ENCODE data around the gene ERMARD.

The ERMARD gene

GRCh38 chr6:169783971-169784820, 32.8 kb downstream of the ERMARD start:
- no peak for DNase-seq

DNA sequence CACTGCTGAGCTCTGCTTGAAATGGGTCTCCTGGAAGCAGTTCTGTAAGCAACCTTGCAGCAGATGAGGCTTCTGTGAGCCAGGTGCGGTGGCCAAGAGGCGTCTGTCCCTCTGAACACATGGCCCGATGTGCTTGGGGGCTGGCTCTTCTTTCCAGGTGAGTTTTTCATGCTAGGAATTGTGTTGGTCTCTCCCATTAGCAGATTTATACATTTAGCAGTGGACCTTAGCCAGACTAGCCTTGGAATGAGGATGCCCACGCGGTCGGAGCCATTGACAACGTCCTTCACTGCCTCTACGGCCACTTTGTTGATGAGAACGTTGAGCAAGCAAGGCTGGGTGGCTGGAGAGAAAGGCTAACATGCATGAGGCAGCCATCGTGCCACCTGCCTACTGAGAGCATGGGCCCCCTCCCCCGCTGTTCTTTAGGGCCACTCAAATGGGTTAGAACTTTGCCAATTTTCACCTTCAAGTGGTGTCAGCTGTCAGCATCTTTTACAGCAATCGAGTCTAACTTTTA, 33.5 kb downstream of the ERMARD start:
- no peak for DNase-seq

DNA sequence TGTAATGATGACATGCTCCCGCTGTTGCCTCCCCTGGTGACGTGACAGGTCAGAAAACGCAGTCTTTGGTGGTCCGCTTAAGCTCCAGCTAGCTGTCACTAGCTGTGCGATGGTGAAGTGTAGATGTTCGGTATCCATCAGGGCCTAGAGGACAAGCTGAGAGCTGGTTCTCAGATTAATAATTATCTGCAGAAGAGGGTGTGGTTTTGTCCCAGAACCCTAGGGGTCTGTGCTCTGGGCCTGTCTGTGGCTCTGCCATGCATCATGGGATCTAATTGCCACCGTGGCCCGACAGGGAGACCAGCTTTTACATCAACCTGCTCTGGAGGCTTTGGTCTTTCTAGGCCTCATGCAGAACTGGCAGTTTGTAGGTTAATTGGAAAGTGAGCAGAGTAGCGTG, 34.1 kb downstream of the ERMARD start:
- DNase-seq, result no peak

GRCh38 chr6:169786349-169786748, 34.9 kb downstream of the ERMARD start:
- no peak for DNase-seq

- DNase-seq, result no peak
Observed at GRCh38 chr6:169787797-169788196, 36.4 kb downstream of the ERMARD start.

- DNase-seq, result no peak
Observed at GRCh38 chr6:169788809-169789145, 37.4 kb downstream of the ERMARD start.

- no peak for DNase-seq
Observed at GRCh38 chr6:169789146-169789943, 37.9 kb downstream of the ERMARD start.

DNA sequence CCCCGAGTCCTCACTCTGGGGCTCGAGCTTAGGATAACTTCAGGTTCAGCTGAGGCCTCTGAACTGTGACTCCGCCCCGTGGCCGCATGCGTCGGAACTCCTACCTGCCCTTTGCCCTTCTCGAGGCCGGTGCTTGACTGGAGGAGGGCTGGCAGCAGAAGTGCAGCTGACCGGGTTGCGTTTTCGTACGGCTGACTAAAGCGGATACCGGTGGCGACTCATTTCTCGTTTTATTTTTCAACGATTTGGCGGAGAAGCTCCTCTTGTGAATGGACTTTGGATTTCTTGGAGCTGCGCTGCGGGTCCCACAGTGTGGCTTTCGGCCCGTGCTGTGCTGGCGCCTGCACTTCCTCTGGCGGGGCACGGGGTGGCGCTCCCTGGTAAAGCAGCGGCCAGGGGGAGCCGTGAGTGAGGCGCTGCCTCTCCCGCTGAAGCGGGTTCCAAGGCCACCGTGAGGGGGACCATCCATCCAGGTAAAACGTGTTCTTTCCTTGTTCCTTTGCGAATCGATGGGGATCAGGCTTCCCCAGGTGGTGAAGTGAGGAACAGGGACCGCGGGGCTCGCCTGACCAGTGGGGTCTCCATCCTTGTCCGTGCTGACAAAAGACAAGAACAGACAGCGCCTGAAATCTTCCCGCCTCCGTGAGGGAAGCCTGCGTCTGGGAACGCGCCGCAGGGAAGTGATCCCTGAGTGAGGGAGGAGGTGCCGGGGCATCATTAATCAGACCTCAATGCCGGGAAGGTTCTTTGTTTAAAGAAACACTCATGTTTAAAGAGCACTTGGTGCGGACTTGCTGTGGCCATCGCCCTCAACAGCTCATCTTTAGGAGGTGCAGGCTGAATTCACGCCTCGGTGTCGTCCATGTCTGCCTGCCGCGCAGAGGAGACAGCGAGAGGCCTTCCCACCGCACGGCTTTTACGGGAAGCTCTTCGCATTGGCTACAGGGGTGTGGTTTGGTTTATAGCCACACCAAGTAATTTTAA, 38.8 kb downstream of the ERMARD start:
- peak; percentile 55 to 77 for DNase-seq

DNA sequence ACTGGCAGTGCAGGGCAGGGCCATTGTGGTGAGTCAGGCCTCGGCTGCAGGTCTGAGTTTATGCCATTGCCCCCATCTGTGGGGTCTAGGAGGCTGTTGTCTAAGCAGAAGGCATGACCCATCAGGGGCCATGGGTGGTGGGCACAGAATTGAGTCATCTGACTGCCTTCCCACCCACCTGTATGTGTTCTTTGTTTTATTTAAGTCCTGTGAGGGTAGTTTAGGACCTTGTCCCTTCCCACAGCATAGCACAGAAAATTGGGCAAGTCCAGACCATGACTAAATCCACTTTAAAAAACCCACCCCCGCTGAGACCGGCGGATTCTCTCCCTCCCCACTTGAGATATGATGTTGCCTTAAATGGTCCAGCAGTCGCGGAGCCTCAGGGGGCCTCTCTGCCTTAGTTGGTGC, 40.3 kb downstream of the ERMARD start:
- DNase-seq, result no peak

DNA sequence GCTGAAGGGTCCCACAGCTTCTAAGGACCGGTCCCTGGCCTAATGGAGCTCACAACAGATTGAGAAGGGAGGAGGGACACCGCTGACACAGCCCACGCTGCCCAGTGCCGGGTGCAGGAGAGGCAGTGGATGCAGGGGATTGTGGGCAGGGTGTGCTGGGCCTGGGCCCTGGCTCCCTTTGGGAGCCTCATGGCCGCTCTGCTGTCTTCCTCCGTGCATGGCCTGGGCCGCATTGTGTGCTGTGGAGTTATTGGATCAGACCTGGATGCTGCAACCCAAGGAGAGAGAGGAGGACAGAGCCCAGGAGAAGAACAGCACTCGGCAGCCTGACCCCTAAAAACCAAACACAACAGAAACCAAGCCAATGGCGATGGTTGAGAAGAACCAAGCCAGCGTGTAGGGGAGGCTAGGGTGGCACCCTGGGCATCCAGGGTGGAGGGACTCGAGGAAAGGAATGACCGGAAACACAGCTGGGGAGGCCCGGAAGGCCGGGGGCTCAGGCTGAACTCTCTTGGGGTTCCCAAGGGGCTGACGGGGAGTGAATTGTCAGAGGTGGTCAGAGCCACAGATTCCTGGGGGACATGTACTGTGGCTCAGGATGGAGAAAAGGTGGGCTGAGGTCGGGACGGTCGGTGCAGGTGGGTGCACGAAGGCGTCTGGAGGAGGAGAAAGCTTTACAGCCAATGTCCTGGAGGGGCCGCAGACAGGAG, 41.0 kb downstream of the ERMARD start:
- DNase-seq, result no peak

- DNase-seq, result no peak
Observed at GRCh38 chr6:169793408-169793807, 42.0 kb downstream of the ERMARD start.

- no peak for DNase-seq
Observed at GRCh38 chr6:169794317-169795055, 43.1 kb downstream of the ERMARD start.

DNA sequence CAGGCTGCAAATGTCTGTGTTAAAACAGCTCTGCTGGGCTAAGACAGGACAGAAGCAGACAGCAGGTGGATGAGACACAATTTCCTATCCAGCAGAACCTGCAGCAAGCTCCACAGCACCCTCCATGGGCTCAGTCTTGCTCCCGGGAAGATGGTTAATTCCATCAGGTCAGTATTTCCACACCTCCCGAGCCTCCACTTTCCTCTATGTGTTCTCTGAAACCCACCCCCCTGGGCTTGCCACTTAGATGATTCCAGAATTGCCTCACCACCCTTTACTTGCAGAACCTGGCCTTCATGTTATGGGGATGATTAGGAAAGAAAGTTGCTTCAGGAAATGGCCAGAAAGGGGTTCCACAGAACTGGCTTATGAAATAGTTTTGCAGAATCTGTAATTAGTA, 43.8 kb downstream of the ERMARD start:
- no peak for DNase-seq

DNA sequence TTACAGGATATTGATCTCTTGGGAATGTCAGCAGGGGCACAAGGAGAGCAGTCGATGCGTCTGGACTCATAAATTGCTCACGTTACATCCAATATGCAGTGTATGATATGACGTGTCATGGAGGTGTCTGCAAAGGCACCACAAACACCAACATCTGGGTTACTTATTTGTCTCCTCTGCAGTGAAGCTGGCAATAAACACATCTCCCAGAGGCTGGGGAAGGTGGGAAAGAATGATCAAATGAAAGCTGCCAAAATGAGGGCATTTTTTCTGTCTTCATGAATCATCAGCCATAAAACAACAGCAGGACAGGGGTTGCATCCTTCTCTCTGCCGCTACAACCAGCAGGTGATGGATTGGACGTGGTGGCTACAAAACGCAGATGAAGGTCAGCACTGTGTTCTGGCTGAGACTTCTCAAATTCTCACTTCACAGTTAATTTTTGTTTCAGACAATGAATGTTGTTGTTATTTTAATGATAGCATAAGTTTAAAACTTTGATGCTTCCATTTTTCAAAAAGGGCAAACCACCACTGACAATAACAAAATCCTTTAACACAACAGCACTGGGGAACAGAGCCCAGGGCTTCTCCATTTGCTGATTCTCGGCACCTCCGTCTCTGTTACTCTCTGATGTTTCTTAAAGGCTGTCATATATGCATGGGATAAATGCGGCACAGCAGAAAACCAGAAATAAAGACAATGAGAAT, 47.5 kb downstream of the ERMARD start:
- no peak for DNase-seq

DNA sequence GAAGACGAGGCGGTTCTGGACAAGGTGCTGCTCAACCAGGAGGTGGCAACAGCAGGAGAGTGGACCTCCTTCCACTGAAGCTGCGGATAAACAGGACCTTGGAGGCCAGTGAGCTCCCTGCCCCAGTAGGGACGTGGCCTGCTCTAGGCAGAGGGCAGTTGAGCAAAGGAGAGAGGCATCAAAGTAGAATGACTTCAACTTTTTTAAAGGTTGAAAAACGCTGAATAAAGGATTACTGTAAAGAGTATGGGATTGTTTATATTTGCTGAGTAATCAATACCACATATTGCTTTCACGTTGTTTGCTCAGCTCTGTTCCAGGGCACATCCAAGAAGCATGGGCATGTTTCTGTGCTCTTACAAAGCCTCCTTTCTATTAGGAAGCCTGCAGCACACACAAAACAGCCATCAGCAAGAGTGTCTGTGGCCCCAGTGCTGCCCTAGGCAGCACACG, 48.1 kb downstream of the ERMARD start:
- no peak for DNase-seq

DNA sequence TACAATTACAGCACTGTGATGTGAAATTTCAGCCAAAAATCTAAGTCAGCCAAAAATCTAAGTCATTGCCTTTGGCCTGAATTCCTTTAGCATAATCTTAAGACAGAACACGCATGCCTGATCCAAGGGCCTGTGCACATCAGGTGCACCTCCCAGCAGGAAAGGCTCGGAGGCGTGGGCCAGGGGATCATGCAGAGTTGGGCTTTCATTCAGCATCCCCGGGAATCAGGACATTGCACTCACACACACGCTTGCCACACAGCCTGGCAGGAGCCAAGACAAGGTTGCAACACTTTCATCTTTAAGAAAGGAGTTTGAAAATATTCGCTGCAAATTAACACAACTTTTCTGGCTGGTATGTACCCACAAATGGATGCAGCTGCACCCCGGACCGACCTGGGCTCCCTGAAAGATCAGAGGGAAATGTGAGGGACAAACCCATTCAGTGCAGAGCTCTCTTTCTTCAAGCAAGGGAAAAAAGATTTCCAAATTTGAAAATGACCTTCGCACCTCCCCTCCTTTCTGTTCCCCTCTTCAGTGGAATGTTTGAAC, 48.8 kb downstream of the ERMARD start:
- DNase-seq, result no peak

DNA sequence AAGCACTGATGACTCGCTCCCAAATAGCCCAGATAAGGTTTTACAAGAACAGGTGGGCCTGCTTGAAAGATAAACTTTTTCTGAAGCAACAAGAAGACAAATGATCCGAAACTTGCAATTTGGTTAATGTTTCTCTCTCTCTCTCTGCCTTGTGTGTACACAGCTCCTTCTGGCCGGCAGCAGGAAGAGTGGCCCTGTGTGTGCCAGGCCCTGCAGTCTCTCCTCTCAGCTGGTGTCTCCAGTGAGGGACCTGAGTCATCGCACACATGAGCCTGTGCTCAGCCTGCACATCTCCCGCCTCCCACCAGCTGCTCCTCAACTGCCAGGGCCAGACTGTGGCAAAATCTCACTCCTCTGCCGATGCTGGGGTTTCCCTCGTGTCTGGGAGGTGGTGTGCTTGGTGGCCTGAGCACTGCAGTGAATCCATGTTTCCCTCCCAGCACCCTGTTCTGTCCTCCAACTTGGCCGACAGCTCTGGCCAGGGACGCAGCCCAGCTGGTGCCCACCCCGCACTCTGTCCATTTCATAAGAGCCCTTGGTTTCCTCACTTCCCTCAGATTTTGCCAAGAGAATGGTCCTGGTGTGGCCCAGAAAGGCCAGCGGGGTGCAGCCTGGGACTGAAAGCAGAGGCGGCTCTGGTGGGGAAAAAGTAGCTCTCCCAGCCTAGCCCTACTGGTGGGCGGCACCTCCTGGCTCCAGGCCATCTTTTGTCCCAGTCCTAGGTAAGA, 49.4 kb downstream of the ERMARD start:
- DNase-seq, result no peak

- no peak for DNase-seq
Observed at GRCh38 chr6:169801396-169802160, 50.2 kb downstream of the ERMARD start.

GRCh38 chr6:169802790-169803189, 51.4 kb downstream of the ERMARD start:
- no peak for DNase-seq

Measured in CD4-positive, alpha-beta T cell treated with Interferon alpha-2 for 1 hour (primary cell).